Peyer's patch (tissue), 4 donors: ENCODE measurements around the gene MYMK.

Experiments used
- CTCF ChIP-seq, 6 experiments: fragments of 450-650 bp in 4 of 6; fragments of 200-600 bp in 2 of 6; sonication (generic) in 1 of 6; IDR thresholded peaks; one replicate each; pipeline ENCODE4 v1.5.1; 2017 to 2019; ENCODE audit warnings: antibody characterized with exemption in 6 of 6, mild to moderate bottlenecking in 3 of 6, moderate library complexity in 1 of 6
- POLR2A ChIP-seq, 2 donors: fragments of 450-650 bp; IDR thresholded peaks; one replicate each; pipeline ENCODE4 v1.5.1; 2017; ENCODE audit warnings: antibody characterized with exemption in 2 of 2, mild to moderate bottlenecking in 2 of 2, moderate library complexity in 2 of 2

- TF ChIP-seq CTCF (IDR thresholded peaks at IDR 0.05) (no peak), POLR2A (IDR thresholded peaks at IDR 0.05) (no peak)
Observed at GRCh38 chr9:133554729-133555128, 30.0 kb upstream of the MYMK start.
